ENCODE data around the gene NPAS3.

Gene NPAS3

DNA sequence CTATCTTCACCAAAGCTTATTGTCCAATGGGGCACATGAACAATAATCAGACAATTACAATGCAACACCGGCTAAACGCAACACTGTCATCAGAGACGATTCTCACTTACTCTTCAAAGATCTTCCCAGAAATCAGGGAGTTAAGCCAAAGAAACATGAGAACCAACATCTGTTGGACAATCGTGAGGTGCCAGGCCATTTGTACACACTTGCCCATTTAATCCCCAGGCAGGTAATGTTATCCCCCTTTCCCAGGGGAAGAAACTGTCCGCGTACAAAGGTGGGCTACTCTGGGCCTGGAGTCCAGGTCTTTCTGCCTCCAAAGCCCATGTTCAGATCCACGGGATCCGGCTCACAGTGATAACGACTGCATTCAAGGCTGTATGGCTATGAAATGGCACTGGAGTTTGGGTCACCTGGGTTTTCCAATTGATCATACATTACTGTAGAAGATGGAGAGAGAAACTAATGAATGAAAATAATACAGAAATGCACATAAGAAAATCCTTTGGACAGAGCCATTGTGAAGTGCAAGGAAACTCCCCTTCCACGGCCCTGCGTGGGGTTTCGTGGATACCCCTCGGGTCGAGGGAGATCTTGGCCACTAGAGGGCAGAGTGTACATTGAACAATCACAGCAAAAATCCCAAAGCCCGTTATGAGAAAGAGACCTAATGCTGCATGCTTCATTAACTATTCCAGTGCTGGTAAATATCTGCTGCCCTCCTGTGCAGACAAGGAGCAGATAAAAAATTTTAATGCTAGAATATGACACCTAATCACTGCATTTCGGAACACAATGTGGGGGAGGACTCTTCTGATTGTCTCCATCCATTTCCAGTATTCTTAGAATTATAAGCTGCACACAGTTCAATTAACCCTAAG, 900.8 kb downstream of the NPAS3 start:
- H3K4me1 ChIP-seq (ENCODE audit: control insufficient read depth, insufficient read depth, low read length): peaks cover 7% of the 10 kb centered on the region
- no peaks in the 10 kb centered on the region for H3K9me3 ChIP-seq (ENCODE audit: control insufficient read depth, low read length)
- no peaks in the 10 kb centered on the region for H3K27me3 ChIP-seq (ENCODE audit: control insufficient read depth, insufficient read depth, low read length, poor library complexity, severe bottlenecking)
- H3K36me3 ChIP-seq (ENCODE audit: control insufficient read depth, insufficient read depth, low read length): no peaks in the 10 kb centered on the region
- 64 to 68% methylated on average over 16 of the region's 16 CpGs for WGBS, 2 experiments
- H3K27ac ChIP-seq (ENCODE audit: insufficient read depth, low read depth, low read length, poor library complexity, severe bottlenecking): no peak overlapping the region
- no peak overlapping the region for H3K4me3 ChIP-seq (ENCODE audit: insufficient read depth, low read depth, low read length)

DNA sequence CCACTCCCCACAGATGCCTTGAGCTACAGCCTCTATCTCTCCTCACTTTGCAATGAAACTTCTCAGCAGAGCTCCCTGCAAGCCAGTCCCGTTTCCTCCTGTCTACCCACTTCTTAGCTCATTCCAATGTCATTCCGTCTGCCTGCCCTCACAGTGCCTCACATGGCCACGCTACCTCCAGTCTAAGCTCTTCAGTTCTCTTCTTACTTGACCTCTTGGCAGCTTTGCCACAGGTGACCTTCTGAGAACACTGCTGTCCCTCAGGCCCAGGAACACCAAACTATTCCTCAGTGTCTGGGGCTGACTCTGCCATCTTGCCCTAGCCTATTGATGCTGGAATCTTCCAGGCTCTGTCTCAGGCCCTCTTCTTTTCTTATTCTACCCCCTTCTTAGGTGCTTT, 902.1 kb downstream of the NPAS3 start:
- WGBS, 2 experiments: 93 to 95% methylated on average over 3 of the region's 3 CpGs
- H3K4me3 ChIP-seq (ENCODE audit: insufficient read depth, low read depth, low read length): no peak overlapping the region
- H3K27ac ChIP-seq (ENCODE audit: insufficient read depth, low read depth, low read length, poor library complexity, severe bottlenecking): no peak overlapping the region
- H3K9me3 ChIP-seq (ENCODE audit: control insufficient read depth, low read length): no peaks in the 10 kb centered on the region
- peaks cover 7% of the 10 kb centered on the region for H3K4me1 ChIP-seq (ENCODE audit: control insufficient read depth, insufficient read depth, low read length)
- no peaks in the 10 kb centered on the region for H3K27me3 ChIP-seq (ENCODE audit: control insufficient read depth, insufficient read depth, low read length, poor library complexity, severe bottlenecking)
- no peaks in the 10 kb centered on the region for H3K36me3 ChIP-seq (ENCODE audit: control insufficient read depth, insufficient read depth, low read length)

DNA sequence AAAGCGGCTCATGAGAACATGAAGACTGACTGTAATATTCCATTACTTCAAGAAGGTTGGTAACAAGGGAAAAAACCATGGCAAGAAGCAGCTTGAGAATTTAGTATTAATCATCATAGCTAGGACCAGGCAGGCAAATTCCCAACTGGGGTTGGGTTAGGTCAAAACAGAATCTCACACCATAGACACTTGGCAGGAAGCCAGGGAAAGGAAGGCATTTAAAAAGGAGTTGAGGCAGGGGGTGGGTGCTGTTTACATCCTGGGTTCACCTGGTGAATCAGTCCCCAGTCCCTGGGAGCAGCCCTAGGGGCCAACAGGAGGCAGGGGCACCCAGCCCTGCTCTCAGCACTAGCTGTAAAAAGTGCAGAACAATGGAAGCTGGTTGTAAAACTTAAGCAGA, 903.6 kb downstream of the NPAS3 start:
- Histone ChIP-seq H3K9me3 (ENCODE audit: control insufficient read depth, low read length) (no peaks in the 10 kb centered on the region), H3K4me1 (ENCODE audit: control insufficient read depth, insufficient read depth, low read length) (no peaks in the 10 kb centered on the region), H3K27me3 (ENCODE audit: control insufficient read depth, insufficient read depth, low read length, poor library complexity, severe bottlenecking) (no peaks in the 10 kb centered on the region), H3K36me3 (ENCODE audit: control insufficient read depth, insufficient read depth, low read length) (no peaks in the 10 kb centered on the region), H3K27ac (ENCODE audit: insufficient read depth, low read depth, low read length, poor library complexity, severe bottlenecking) (no peak overlapping the region), H3K4me3 (ENCODE audit: insufficient read depth, low read depth, low read length) (no peak overlapping the region)
- 92 to 100% methylated on average over 1 of the region's 1 CpG for WGBS, 2 experiments

DNA sequence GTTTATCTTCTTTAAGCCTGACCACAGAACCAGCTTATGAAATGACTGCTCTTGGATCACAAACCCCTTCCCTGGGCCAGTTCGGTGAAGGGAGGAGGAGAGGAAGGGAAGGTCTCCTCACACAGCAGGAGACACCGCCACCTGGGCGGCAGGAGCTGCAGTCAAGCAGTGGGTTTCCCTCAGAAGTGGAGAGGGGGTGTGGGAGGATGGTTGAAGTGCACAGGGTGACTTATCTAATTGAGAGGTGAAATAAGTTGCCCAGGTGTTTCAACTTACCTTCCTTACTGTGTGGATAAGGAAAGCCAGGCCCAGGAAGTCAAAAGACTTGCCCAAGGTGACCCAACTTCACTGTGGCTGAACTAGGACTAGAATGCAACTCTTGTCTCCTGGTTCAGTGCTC, 905.4 kb downstream of the NPAS3 start:
- no peaks in the 10 kb centered on the region for H3K9me3 ChIP-seq (ENCODE audit: control insufficient read depth, low read length)
- 81 to 83% methylated on average over 3 of the region's 3 CpGs for WGBS, 2 experiments
- no peak overlapping the region for H3K27ac ChIP-seq (ENCODE audit: insufficient read depth, low read depth, low read length, poor library complexity, severe bottlenecking)

DNA sequence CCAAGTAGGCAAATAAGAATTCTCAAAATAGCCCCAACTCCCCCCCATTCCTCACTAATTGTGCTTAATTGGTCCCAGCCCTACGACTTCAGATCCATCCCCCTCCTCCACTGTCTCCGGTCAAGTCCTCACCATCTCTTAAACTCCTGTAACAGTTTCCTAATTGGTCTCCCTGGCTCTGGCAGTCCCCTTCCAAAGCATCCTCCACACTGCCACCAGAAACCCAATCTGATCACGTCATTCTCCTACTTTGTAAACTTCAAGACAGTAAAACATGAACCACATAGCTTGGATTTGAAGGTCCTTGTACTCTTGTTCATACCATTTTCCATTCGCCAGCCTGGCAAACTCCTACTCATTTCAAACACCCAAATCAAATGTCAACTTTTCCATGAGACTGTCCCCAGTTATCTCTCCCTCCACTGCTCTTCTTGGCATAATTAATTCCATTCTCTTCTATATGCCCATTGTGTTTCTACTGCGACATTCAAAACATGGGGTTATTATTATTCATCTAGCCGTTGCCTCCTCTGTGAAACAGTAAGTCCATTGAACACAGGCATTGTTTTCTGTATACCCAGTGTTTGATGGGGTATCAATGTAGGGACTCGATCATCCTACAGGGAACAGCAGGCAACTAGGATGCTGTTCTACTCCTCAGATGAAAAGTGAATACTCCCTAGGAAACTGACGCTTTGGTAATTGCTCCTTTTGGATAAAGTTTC, 907.6 kb downstream of the NPAS3 start:
- H3K9me3 ChIP-seq (ENCODE audit: control insufficient read depth, low read length): no peaks in the 10 kb centered on the region
- no peaks in the 10 kb centered on the region for H3K36me3 ChIP-seq (ENCODE audit: control insufficient read depth, insufficient read depth, low read length)
- WGBS, 2 experiments: 92 to 94% methylated on average over 8 of the region's 8 CpGs
- no peak overlapping the region for H3K4me3 ChIP-seq (ENCODE audit: insufficient read depth, low read depth, low read length)
- H3K27me3 ChIP-seq (ENCODE audit: control insufficient read depth, insufficient read depth, low read length, poor library complexity, severe bottlenecking): no peaks in the 10 kb centered on the region
- H3K27ac ChIP-seq (ENCODE audit: insufficient read depth, low read depth, low read length, poor library complexity, severe bottlenecking): no peak overlapping the region
- peaks cover 4% of the 10 kb centered on the region for H3K4me1 ChIP-seq (ENCODE audit: control insufficient read depth, insufficient read depth, low read length)

More for the DNA sequence above, 905.4 kb downstream of the NPAS3 start:
- H3K4me1 ChIP-seq (ENCODE audit: control insufficient read depth, insufficient read depth, low read length): peaks cover 4% of the 10 kb centered on the region
- no peaks in the 10 kb centered on the region for H3K36me3 ChIP-seq (ENCODE audit: control insufficient read depth, insufficient read depth, low read length)
- H3K4me3 ChIP-seq (ENCODE audit: insufficient read depth, low read depth, low read length): no peak overlapping the region
- H3K27me3 ChIP-seq (ENCODE audit: control insufficient read depth, insufficient read depth, low read length, poor library complexity, severe bottlenecking): no peaks in the 10 kb centered on the region

DNA sequence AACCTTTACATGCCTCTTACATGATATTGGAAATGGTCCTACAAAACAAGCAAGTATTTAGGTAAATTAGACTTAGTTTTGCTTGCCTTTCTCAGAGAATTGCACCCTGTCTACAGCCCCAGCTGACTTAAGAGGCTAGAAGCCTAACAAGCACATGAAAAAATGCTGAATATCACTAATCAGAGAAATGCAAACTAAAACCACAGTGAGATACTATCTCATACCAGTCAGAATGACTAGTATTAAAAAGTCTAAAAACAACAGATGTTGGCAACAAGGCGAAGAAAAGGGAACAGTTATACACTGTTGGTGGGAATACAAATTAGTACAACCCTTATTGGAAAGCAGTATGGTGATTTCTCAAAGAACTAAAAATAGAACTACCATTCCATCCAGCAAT, 908.4 kb downstream of the NPAS3 start:
- WGBS, 2 experiments: 100% methylated on average over 1 of the region's 1 CpG; no CpG with 5 or more reads in 1 of the 2 experiments
- Histone ChIP-seq H3K4me1 (ENCODE audit: control insufficient read depth, insufficient read depth, low read length) (peaks cover 11% of the 10 kb centered on the region), H3K27me3 (ENCODE audit: control insufficient read depth, insufficient read depth, low read length, poor library complexity, severe bottlenecking) (no peaks in the 10 kb centered on the region), H3K36me3 (ENCODE audit: control insufficient read depth, insufficient read depth, low read length) (no peaks in the 10 kb centered on the region), H3K9me3 (ENCODE audit: control insufficient read depth, low read length) (no peaks in the 10 kb centered on the region), H3K4me3 (ENCODE audit: insufficient read depth, low read depth, low read length) (no peak overlapping the region), H3K27ac (ENCODE audit: insufficient read depth, low read depth, low read length, poor library complexity, severe bottlenecking) (no peak overlapping the region)

DNA sequence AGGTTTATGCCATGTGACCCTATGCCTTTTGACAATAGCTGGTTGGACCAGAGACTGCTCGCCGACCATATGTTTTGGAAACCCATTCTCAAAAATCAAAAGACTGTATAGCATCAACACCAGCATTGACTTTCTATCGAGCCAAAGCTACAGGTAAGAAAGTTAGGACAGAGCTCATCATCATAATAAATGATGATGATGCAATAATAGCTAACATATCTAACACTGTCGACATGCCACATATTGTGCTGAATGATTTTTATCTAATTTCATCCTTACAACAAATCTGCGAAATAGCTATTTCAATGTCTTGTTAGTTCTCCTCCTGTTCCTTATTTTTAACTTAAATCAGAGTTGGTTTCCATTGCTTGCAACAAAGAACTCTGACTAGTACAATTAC, 909.3 kb downstream of the NPAS3 start:
- no peaks in the 10 kb centered on the region for H3K9me3 ChIP-seq (ENCODE audit: control insufficient read depth, low read length)
- no peak overlapping the region for H3K27ac ChIP-seq (ENCODE audit: insufficient read depth, low read depth, low read length, poor library complexity, severe bottlenecking)
- H3K4me1 ChIP-seq (ENCODE audit: control insufficient read depth, insufficient read depth, low read length): peaks cover 15% of the 10 kb centered on the region
- 96 to 98% methylated on average over 5 of the region's 5 CpGs for WGBS, 2 experiments
- H3K36me3 ChIP-seq (ENCODE audit: control insufficient read depth, insufficient read depth, low read length): no peaks in the 10 kb centered on the region
- H3K27me3 ChIP-seq (ENCODE audit: control insufficient read depth, insufficient read depth, low read length, poor library complexity, severe bottlenecking): no peaks in the 10 kb centered on the region
- H3K4me3 ChIP-seq (ENCODE audit: insufficient read depth, low read depth, low read length): no peak overlapping the region

DNA sequence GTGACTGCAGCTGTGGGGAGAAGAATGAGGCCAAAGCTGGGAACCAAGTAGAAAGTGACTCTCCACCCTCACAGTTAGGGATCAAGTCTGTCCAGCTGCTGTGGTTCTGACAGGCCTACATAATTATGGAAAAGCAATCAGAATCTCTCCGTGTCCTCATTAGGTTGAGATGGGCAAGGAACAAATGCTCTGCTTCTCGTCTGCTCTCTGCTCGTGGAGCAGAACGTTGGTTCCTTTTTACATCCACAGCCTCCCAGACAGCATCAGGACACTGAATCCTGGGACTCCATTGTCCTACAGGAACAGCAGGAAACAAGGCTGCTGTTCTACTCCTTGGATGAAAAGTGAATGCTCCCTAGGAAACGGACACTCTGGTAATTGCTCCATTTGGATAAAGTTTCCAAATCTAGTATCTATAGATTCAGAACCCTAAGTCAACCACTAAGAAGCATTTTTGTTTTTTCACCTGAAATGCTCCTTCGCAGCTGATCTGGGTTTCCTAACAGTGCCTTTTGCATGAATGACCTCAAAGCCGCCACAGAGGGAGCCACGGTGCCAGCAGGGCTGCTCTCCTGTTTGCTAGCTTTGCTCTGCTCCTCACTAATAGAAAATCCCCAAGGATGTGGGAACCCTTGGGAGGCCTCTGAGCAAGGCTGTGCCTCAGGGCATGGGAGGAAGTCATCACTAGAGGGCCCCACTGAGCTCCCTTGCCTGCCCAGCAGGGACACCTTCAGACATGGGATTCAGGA, 910.2 kb downstream of the NPAS3 start:
- Histone ChIP-seq H3K36me3 (ENCODE audit: control insufficient read depth, insufficient read depth, low read length) (no peaks in the 10 kb centered on the region), H3K4me1 (ENCODE audit: control insufficient read depth, insufficient read depth, low read length) (peaks cover 15% of the 10 kb centered on the region)
- WGBS, 2 experiments: 32 to 33% methylated on average over 8 of the region's 8 CpGs

DNA sequence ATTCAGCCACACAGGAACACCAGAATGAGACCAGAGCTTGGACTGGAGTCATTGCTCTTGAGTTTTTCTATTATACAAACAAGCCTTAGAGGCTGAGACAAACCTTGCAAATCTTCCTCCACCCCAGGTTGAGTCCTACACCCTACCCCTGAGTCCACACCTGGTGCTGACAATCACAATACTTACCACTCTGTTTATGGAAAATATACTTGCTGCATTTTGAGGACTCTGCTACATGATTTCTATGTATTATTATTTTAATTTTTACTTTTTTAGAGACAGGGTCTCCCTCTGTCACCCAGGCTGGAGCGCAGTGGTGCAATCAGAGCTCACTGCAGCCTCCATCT, 910.7 kb downstream of the NPAS3 start:
- H3K9me3 ChIP-seq (ENCODE audit: control insufficient read depth, low read length): no peaks in the 10 kb centered on the region
- 84 to 98% methylated on average over 1 of the region's 1 CpG for WGBS, 2 experiments
- H3K36me3 ChIP-seq (ENCODE audit: control insufficient read depth, insufficient read depth, low read length): no peaks in the 10 kb centered on the region
- no peak overlapping the region for H3K27ac ChIP-seq (ENCODE audit: insufficient read depth, low read depth, low read length, poor library complexity, severe bottlenecking)
- no peaks in the 10 kb centered on the region for H3K27me3 ChIP-seq (ENCODE audit: control insufficient read depth, insufficient read depth, low read length, poor library complexity, severe bottlenecking)
- no peak overlapping the region for H3K4me3 ChIP-seq (ENCODE audit: insufficient read depth, low read depth, low read length)
- peaks cover 15% of the 10 kb centered on the region for H3K4me1 ChIP-seq (ENCODE audit: control insufficient read depth, insufficient read depth, low read length)

More for the DNA sequence above, 910.2 kb downstream of the NPAS3 start:
- Histone ChIP-seq H3K27me3 (ENCODE audit: control insufficient read depth, insufficient read depth, low read length, poor library complexity, severe bottlenecking) (no peaks in the 10 kb centered on the region), H3K4me3 (ENCODE audit: insufficient read depth, low read depth, low read length) (no peak overlapping the region), H3K27ac (ENCODE audit: insufficient read depth, low read depth, low read length, poor library complexity, severe bottlenecking) (no peak overlapping the region), H3K9me3 (ENCODE audit: control insufficient read depth, low read length) (no peaks in the 10 kb centered on the region)

DNA sequence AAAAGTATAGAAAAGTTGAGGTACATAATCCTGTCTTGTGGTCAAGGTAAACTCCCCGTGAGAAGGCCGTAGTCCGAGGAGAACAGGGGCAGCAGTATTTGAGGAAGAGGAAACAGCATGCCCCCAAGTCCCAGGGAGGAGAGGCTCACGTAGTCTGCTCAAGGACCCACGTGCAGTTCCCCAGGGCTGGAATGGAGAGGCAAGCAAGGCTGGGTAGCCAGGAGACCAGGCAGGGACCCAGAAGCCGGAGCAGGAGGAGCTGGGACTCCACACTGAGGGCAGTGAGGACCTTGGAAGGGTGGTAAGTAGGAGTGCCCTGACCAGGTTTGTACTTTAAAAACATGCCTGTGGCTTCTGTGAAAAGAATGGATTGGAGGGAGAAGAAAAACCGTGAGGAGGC, 912.1 kb downstream of the NPAS3 start:
- WGBS, 2 experiments: 89 to 90% methylated on average over 7 of the region's 7 CpGs
- no peak overlapping the region for H3K4me3 ChIP-seq (ENCODE audit: insufficient read depth, low read depth, low read length)
- H3K4me1 ChIP-seq (ENCODE audit: control insufficient read depth, insufficient read depth, low read length): peaks cover 15% of the 10 kb centered on the region
- H3K27ac ChIP-seq (ENCODE audit: insufficient read depth, low read depth, low read length, poor library complexity, severe bottlenecking): no peak overlapping the region
- no peaks in the 10 kb centered on the region for H3K36me3 ChIP-seq (ENCODE audit: control insufficient read depth, insufficient read depth, low read length)
- no peaks in the 10 kb centered on the region for H3K27me3 ChIP-seq (ENCODE audit: control insufficient read depth, insufficient read depth, low read length, poor library complexity, severe bottlenecking)
- no peaks in the 10 kb centered on the region for H3K9me3 ChIP-seq (ENCODE audit: control insufficient read depth, low read length)

Measured in ectodermal cell (in vitro differentiated cells).